ENCODE results near the gene PPM1H.
"Not testable (repeated sequence)": the region's sequence is repeated elsewhere in the genome, so short reads cannot be mapped to it uniquely, and the experiment has no call there.

The PPM1H gene

GRCh38 chr12:62943779-62944395 lies 8.9 kb upstream of the PPM1H start:
- DNase-seq, result no peak

- not testable (repeated sequence) for DNase-seq
These were observed 7.4 kb upstream of the PPM1H start for GRCh38 chr12:62942316-62942715.

- DNase-seq, result peak; percentile 60
These were observed 631 bp downstream of the PPM1H start for GRCh38 chr12:62934239-62934798.

- no peak for DNase-seq
These were observed 1.2 kb downstream of the PPM1H start for GRCh38 chr12:62933602-62934238.

- no peak for DNase-seq
These were observed 1.7 kb downstream of the PPM1H start for GRCh38 chr12:62933220-62933601.

- no peak for DNase-seq
These were observed 3.5 kb downstream of the PPM1H start for GRCh38 chr12:62931477-62931876.

- no peak for DNase-seq
These were observed 4.2 kb downstream of the PPM1H start for GRCh38 chr12:62930546-62931425.

- DNase-seq, result no peak
These were observed 6.3 kb downstream of the PPM1H start for GRCh38 chr12:62928632-62929031.

GRCh38 chr12:62925680-62926079 lies 9.3 kb downstream of the PPM1H start:
- DNase-seq, result no peak

- DNase-seq, result no peak
These were observed 10.9 kb downstream of the PPM1H start for GRCh38 chr12:62924084-62924483.

GRCh38 chr12:62922539-62922938 lies 12.4 kb downstream of the PPM1H start:
- no peak for DNase-seq

GRCh38 chr12:62919838-62920237 lies 15.1 kb downstream of the PPM1H start:
- DNase-seq, result no peak

GRCh38 chr12:62917926-62918325 lies 17.0 kb downstream of the PPM1H start:
- DNase-seq, result no peak

GRCh38 chr12:62916632-62917425 lies 18.1 kb downstream of the PPM1H start:
- DNase-seq, result no peak

- DNase-seq, result no peak
These were observed 19.8 kb downstream of the PPM1H start for GRCh38 chr12:62915204-62915529.

- DNase-seq, result no peak
These were observed 20.3 kb downstream of the PPM1H start for GRCh38 chr12:62914443-62915203.

- DNase-seq, result no peak
These were observed 21.6 kb downstream of the PPM1H start for GRCh38 chr12:62913380-62913779.

- no peak for DNase-seq
These were observed 22.3 kb downstream of the PPM1H start for GRCh38 chr12:62912644-62913043.

- DNase-seq, result no peak
These were observed 23.7 kb downstream of the PPM1H start for GRCh38 chr12:62911286-62911685.

GRCh38 chr12:62910549-62911169 lies 24.3 kb downstream of the PPM1H start:
- no peak for DNase-seq

- DNase-seq, result no peak
These were observed 25.6 kb downstream of the PPM1H start for GRCh38 chr12:62909340-62909739.

- DNase-seq, result no peak
These were observed 26.3 kb downstream of the PPM1H start for GRCh38 chr12:62908674-62909073.

Measured in activated CD8-positive, alpha-beta memory T cell treated with anti-CD3 and anti-CD28 coated beads for 24 hours (primary cell).